ENCODE results near the gene POLD3.
"Not testable (repeated sequence)": the region's sequence is repeated elsewhere in the genome, so short reads cannot be mapped to it uniquely, and the experiment has no call there.

Gene POLD3

GRCh38 chr11:74583024-74583624 lies 9.3 kb upstream of the POLD3 start:
- DNase-seq (ENCODE audit: extremely low read depth, low read depth) = no peak
- TF ChIP-seq, protein P1, sequence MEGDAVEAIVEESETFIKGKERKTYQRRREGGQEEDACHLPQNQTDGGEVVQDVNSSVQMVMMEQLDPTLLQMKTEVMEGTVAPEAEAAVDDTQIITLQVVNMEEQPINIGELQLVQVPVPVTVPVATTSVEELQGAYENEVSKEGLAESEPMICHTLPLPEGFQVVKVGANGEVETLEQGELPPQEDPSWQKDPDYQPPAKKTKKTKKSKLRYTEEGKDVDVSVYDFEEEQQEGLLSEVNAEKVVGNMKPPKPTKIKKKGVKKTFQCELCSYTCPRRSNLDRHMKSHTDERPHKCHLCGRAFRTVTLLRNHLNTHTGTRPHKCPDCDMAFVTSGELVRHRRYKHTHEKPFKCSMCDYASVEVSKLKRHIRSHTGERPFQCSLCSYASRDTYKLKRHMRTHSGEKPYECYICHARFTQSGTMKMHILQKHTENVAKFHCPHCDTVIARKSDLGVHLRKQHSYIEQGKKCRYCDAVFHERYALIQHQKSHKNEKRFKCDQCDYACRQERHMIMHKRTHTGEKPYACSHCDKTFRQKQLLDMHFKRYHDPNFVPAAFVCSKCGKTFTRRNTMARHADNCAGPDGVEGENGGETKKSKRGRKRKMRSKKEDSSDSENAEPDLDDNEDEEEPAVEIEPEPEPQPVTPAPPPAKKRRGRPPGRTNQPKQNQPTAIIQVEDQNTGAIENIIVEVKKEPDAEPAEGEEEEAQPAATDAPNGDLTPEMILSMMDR (IDR thresholded peaks at IDR 0.05; ENCODE audit: low read depth, low read length) = no peak

- not testable (repeated sequence) for DNase-seq (ENCODE audit: extremely low read depth, low read depth)
These were observed 1.9 kb upstream of the POLD3 start for GRCh38 chr11:74590492-74590891.

DNA sequence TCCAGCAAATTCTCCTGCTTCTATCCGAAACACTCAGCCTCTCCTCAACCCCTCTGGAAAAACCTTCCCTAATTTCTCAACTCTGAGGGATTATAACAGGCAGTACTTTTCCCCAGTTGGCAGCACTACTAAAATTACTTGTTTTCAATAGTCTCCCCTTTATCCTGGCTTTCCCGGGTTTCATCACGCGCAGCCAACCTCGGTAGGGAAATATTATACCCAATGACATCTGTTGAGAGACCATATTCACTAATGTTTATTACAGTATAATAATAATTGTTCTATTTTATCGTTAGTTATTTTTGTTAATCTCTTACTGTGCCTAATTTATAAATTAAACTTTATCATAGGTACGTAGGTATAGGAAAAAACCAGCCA lies 330 bp upstream of the POLD3 start:
- TF ChIP-seq, protein P1 (IDR thresholded peaks at IDR 0.05; ENCODE audit: low read depth, low read length) = no peak
- DNase-seq (ENCODE audit: extremely low read depth, low read depth) = no peak

- no peak for DNase-seq (ENCODE audit: extremely low read depth, low read depth)
- TF ChIP-seq, protein P1 (IDR thresholded peaks at IDR 0.05; ENCODE audit: low read depth, low read length) = no peak
These were observed 1.1 kb downstream of the POLD3 start for GRCh38 chr11:74593463-74593862.

DNA sequence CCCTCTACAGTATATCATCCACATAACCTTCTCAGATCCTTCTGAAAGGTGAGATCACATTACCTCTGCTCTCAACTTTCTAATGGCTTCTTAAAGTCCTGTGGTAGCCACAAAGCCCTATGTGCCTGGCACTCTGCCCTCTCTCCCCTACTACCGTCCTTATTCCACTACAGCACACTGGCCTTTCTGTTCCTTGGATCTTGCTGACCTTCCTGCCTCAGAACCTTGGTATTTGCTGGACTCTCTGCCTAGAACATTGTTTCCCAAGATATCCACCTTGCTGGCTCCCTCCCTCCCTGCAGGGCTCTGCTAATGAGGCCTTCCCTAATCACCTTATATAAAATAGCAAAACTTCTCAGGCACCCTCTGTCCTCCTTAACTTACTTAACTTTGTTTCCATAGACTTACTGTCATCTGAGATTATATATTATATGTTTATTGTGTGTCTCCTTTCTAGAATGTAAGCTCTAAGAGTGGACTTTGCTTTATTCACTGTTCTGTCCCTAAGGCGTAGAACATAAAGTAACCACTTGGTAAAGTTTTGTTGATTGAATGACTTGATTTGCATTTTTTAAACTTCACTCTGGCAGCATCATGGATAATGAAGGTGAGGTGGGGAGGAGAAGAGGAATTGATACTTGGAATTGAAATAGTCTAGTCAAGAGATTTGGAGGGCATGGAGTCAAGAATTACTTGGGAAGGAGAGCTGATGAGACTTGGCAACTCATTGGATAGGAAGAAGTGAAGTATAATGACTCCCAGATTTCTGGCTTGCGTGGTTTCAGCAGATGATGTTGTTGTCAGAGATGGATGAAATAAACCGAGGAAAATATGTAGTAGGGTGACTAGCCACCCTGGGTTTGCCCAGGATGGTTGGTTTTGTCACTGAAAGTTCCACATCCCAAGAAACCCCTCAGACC lies 10.5 kb downstream of the POLD3 start:
- DNase-seq (ENCODE audit: extremely low read depth, low read depth) = no peak
- TF ChIP-seq, protein P1 (IDR thresholded peaks at IDR 0.05; ENCODE audit: low read depth, low read length) = no peak

DNA sequence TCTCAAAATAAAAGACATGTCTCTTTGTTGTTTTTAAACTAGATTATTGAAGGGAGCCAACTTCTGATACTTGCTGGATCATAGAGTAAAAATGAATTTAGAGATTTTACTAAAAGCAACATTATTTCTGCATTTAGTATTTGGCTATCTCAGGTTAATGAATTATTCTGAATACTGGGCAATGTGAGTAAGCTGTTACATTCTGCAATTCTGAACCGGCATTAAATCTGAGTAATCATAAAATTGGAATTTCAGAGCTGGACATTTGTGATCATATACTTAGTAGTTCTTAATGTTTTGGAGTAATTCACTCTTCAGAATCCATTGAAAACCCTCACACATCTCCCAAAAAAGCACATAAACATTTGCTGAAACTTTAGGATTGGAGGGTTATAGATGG lies 11.5 kb downstream of the POLD3 start:
- TF ChIP-seq, protein P1 (IDR thresholded peaks at IDR 0.05; ENCODE audit: low read depth, low read length) = no peak
- no peak for DNase-seq (ENCODE audit: extremely low read depth, low read depth)

GRCh38 chr11:74604311-74604710 lies 11.9 kb downstream of the POLD3 start:
- no peak for DNase-seq (ENCODE audit: extremely low read depth, low read depth)
- TF ChIP-seq, protein P1 (IDR thresholded peaks at IDR 0.05; ENCODE audit: low read depth, low read length) = no peak

Data from AG09319 (cell line).